ENCODE measurements around the gene FASTKD3.
"Not testable (repeated sequence)": the region's sequence is repeated elsewhere in the genome, so short reads cannot be mapped to it uniquely, and the experiment has no call there.

The FASTKD3 gene

DNA sequence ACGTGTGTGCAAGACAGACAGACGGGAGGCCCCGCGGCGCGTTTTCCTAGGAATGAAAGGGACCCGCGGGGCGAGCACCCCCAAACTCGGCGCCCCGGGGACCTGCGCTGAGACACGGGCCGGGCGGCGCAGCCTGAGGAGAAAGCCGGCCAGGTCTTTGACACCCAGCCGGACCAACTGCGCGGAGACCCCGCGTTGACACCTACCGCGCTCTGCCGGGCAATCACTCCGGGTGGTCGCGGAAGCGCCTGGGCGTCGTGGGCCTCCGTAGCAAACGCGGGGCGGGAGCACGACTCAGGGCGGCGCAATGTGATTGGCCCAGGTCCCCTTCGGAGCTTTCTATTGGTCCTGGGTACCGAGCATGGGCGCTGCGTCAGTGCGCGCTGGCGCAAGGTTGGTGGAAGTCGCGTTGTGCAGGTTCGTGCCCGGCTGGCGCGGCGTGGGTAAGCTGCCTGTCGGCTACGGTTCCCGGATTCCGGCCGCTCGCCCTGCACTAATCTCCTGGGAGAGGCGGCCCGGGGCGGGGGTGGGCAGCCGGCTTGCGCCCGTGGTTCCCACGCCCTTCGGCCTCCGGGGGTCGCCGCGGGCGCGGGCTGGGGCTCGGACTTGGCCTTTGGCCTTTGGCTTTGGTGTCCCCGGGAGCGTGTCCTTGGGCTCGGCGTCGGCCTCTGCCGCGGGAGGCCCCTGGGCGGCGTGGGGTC is at the start of gene FASTKD3, which contains the start of gene MTRR:
Gene FASTKD3 (minus strand): TSS at position 259 of the 701 bp plus-strand sequence. CDS start 948 bp downstream, outside the sequence.
Gene MTRR (plus strand): TSS at position 376 of the 701 bp plus-strand sequence. CDS start 1,647 bp downstream, outside the sequence.
- DNase-seq = peak; percentile 92

DNA sequence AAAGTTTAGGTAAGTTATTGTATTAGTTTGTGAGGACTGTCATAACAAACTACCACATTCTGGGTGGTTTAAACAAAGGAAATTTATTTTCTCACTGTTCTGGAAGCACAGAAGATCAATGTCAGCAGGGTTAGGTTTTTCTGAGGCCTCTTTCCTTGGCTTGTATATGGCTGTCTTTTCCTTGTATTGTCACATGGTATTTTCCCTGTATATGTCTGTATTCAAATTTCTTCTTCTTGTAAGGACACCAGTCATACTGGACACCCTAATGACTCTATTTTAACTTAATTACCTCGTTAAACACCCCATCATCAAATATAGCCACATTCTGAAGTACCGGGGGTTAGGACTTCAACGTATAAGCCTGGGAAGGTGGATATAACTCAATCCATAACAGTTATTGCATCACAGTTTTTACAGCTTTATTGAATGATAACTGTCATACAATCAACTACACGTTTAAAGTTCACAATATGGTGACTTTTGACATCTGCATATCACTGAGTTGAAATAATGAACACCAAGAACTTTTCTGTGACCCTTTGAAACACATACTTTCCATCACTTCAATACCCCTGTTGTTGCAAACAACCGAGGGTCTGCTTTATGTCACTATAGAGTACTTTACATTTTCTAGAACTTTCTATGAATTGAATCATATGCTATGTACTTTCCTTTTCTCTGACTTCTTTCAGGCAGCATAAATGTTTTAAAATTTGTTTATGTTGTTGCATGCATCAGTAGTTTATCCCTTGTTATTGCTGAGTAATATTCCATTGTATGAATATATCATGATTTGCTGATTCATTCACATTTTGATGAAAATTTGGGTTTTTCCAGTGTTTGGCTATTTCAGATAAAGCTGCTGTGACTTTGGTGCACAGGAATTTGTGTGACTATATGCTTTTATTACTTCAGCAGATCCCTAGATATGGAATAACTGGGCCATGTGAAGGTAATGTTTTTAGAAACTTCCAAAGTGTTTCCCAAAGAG is 48.6 kb upstream of the FASTKD3 start:
- DNase-seq = no peak

- no peak for DNase-seq
Measured at GRCh38 chr5:7916171-7916804, 47.5 kb upstream of the FASTKD3 start.

DNA sequence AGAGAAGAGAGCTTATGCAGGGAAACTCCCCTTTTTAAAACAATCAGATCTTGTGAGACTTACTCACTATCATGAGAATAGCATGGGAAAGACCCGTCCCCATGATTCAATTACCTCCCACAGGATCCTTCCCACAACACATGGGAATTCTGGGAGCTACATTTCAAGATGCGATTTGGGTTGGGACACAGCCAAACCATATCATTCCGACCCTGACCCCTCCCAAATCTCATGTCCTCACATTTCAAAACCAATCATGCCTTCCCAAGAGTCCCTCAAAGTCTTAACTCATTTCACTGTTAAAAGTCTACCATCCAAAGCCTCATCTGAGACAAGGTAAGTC is 42.6 kb upstream of the FASTKD3 start:
- not testable (repeated sequence) for DNase-seq

- no peak for DNase-seq
Measured at GRCh38 chr5:7910738-7911428, 42.1 kb upstream of the FASTKD3 start.

DNA sequence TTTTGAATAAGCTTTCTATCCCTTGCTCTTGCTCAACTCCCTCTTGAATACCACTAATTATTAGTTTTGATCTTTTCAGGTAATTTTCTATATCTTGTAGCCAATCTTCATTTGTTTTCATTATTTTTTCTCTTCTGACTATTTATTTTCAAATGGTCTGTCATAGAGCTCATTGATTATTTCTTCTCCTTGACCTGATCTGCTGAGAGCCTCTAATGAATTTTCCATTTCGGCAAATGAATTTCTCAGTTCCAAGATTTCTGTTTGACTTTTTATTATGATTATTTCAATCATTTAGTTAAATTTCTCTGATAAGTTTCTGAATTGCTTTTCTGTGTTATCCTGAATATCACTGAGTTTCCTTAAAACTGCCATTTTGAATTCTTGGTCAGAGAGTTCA is 39.5 kb upstream of the FASTKD3 start:
- DNase-seq = no peak

DNA sequence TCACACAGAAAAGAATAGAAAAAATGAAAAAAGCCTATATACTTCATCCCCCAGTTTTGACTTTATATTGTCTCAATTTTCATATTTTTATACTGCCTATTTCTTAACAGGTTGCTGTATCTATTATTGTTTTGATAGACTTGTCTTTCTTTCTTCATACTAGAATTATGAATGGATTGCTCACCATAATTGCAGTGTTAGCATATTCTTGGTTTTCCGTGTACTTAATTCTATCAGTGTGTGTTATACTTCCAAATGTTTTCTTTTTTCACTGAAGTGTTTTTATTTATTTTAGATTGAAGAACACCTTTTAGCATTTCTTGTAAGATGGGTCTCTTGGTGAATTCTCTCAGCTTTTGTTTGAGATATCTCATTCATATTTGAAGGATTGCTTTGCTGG is 38.8 kb upstream of the FASTKD3 start:
- no peak for DNase-seq

DNA sequence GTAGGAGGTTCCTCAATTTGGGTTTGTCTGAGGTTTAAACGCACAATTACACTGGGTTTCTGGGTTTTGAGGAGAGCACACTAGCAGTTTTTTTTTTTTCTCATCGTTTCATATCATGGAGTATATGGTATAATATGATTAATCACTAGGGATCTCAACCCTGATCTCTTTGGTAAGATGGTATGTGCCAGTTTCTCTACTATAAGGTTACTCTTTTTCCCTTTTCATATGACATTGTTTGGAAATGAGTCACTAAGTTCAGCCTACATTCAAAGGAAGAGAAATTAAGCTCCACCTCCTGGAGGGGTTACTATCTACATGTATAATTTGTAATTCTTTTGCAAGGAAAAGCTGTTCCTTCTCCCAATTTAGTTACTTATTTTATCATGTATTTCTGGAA is 35.3 kb upstream of the FASTKD3 start:
- no peak for DNase-seq

GRCh38 chr5:7902666-7903625 is 34.1 kb upstream of the FASTKD3 start:
- no peak for DNase-seq

DNA sequence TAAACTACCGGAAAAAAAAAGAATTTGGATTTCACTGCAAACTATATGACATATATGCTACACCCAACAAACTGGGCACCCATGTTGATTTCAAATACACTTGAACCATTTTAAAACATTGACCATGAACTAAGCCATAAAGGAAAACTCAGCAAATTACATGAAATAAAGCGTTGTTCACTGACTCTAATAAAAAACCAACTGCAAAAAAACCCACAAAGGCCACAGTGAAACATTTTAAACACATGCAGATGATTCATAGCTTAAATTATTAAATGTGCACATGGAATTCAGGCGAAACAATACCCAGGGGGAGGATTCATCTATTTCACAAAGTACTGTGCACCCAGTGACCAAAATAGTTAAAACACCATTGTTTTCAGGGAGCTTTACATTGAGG is 33.4 kb upstream of the FASTKD3 start:
- DNase-seq = no peak

- peak; percentile 19 for DNase-seq
Measured at GRCh38 chr5:7897014-7897600, 28.3 kb upstream of the FASTKD3 start.

DNA sequence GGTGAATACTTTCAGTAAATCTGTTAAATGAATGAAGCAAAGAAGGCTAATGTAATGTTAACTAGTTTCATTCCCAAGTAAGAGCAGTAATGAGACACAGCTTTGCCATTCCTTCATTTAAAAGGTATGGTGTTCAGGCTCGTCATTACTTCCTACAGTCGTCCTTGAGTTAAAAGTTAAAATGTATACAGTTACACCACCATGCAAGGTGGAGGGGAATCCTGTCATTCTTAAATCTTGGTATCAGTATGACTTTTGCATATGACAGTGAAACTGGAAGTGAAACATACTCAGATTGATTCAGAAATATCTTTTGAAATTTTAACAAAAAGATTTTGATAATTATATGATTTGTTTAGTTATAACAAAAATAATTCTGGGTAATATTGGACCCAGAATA is 26.0 kb upstream of the FASTKD3 start:
- no peak for DNase-seq

DNA sequence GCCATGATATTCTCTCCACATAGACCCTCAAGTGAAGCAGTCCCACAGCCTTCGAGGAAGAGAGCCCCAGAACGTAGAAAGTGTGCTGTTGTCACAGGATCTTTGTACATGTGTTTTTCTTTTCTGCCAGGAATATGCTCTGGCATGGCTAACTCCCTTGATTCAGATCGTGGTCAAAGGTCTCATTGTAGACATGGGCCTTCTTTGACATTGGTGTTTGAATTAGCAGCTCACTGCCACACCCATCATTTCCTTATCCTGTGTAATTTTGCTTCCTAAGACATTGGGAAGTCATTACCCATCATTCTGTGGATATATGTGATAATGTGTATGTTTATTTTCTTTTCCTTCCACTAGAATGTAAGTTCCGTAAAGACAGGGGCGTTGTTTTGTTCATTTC is 25.6 kb upstream of the FASTKD3 start:
- no peak for DNase-seq

- DNase-seq = no peak
Measured at GRCh38 chr5:7888901-7889300, 20.1 kb upstream of the FASTKD3 start.

GRCh38 chr5:7886849-7887475 is 18.1 kb upstream of the FASTKD3 start:
- DNase-seq = peak; percentile 67

GRCh38 chr5:7884491-7885267 is 15.8 kb upstream of the FASTKD3 start:
- DNase-seq = no peak

GRCh38 chr5:7882926-7883325 is 14.1 kb upstream of the FASTKD3 start:
- no peak for DNase-seq

- DNase-seq = no peak
Measured at GRCh38 chr5:7881816-7882215, 13.0 kb upstream of the FASTKD3 start.

DNA sequence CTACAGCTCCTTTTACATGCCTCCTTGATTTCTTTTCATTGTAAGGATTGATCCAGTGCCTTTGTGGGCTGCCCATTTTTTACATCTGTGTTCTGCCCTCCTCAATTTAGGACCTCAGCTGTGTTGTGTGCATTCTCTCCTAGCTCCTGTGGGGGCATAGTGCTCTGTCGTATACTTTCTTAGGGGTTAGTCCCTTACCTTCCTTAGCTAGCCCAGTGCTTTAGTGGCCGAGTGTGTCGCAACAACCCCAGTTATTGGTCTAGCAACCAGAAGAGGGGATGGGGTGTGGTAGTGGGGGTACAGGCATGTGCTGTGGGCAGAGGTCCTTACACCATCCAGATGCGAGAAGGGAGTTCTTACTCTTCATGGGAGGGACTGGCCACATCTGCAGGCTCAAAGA is 12.3 kb upstream of the FASTKD3 start:
- no peak for DNase-seq

- no peak for DNase-seq
Measured at GRCh38 chr5:7878381-7878873, 9.6 kb upstream of the FASTKD3 start.

Data from CD4-positive, alpha-beta T cell treated with Interleukin-17A for 1 hour (primary cell).